ENCODE data around the gene ATIC.
"Not testable (repeated sequence)": the region's sequence is repeated elsewhere in the genome, so short reads cannot be mapped to it uniquely, and the experiment has no call there.

ATIC gene

DNA sequence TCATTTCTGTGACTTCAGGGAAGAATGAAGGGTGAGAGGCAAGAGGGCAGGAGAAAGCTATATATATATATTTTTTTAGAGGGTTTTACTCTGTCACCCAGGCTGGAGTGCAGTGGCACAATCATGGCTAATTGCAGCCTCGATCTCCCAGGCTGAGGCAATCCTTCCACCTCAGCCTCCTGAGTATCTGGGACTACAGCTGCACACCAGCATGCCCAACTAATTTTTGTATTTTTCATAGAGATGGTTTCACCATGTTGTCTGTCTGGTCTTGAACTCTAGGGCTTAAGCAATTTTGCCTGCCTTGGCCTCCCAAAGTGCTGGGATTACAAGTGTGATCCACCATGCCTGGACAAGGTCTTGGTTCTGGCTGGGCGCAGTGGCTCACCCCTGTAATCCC is 3.4 kb downstream of the ATIC start:
- no peak for DNase-seq (ENCODE audit: low read depth)

DNA sequence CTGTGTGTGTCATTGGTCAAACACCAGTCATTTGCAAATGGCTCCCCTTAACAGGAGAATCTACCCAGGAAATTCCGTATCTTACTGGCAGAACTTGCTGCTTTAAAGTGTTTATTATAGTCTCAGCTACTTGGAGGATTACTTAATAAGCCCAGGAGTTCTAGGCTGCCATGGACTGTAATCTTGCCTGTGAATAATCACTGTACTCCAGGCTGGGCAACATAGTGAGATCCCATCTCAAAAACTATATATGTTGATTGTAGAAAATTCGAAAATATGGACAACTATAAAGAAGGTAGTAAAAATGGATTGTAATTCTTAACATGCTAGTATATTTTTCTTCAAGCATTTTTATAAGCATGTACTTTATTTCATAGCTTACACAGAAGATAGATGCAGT is 4.5 kb downstream of the ATIC start:
- DNase-seq (ENCODE audit: low read depth): no peak

DNA sequence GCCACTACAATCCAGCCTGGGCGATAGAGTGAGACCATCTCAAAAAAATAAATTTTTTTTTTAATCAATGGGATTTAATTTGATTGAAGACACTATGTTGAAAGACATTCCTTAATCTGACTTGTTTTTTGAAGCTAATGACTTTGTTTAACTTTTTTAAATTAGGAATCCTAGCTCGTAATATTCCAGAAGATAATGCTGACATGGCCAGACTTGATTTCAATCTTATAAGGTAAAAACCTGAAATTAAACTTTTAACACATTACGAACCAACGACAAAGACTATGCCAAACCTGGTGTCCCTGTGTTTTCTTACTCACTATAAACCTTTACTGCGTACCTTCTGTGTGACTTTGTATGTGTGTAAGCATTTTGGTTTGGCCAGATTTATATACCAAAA is 7.6 kb downstream of the ATIC start:
- DNase-seq (ENCODE audit: low read depth): no peak

DNA sequence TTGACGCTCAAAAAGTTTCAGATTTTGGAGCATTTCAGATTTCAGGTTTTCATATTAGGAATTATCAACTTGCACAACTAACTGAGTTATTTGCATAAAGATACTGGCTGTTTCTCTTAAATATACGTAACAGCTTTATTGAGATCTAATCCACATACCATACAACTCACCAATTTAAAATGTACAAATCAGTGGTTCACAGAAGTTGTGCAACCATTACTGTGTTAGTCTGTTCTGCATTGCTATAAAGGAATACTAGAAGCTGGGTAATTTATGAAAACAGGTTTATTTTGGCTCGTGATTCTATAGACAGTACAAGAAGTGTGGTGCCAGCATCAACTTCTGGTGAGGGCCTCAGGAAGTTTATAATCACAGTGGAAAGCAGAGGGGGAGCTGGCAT is 8.2 kb downstream of the ATIC start:
- DNase-seq (ENCODE audit: low read depth): no peak

DNA sequence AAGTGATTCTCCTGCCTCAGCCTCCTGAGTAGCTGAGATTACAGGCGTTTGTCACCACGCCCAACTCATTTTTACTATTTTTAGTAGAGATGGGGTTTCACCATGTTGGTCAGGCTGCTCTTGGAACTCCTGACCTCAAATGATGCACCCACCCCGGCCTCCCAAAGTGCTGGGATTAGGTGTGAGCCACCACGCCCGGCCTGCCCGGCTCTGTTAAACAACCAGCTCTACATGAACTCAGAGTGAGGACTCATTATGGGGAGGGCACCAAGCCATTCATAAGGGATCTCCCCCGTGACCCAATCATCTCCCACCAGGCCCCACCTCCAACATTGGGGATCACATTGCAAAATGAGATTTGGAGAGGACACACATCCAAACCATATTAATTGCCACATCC is 8.8 kb downstream of the ATIC start:
- DNase-seq (ENCODE audit: low read depth): no peak

DNA sequence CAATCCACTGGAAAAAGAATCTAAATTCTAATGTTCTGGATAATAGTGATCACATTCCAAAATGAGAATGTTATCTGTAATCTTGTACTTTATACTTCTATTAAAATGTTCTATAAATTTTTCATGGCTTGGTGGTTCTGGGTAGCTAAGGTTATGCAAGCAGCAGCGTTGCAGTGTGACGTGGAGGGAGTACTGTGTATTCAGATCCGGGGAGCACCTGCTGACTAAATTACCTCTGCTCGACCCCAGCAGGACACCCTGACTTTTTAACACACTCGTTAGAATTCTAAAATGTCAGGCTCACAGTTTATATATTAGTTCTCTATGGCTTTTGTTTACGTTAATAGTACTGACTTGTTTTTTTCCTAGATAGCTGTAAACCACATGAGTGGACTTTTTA is 13.0 kb downstream of the ATIC start:
- no peak for DNase-seq (ENCODE audit: low read depth)

DNA sequence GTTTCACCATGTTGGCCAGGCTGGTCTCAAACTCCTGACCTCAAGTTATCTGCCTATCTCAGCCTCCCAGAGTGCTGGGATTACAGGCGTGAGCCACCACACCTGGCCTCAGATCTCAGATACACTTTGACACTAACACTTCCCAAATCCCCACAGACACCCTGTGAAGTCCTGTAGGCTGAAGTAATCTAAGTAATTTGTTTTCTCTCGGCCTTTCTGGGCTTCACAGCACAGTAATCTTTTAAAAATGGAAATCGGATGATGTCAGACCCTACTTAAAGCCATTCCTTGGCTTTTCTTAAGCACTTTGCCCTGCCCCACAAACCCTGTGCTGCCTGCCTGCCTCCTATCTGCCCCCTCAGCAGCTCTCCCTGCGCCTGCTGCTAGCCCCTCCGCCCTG is 16.2 kb downstream of the ATIC start:
- no peak for DNase-seq (ENCODE audit: low read depth)

DNA sequence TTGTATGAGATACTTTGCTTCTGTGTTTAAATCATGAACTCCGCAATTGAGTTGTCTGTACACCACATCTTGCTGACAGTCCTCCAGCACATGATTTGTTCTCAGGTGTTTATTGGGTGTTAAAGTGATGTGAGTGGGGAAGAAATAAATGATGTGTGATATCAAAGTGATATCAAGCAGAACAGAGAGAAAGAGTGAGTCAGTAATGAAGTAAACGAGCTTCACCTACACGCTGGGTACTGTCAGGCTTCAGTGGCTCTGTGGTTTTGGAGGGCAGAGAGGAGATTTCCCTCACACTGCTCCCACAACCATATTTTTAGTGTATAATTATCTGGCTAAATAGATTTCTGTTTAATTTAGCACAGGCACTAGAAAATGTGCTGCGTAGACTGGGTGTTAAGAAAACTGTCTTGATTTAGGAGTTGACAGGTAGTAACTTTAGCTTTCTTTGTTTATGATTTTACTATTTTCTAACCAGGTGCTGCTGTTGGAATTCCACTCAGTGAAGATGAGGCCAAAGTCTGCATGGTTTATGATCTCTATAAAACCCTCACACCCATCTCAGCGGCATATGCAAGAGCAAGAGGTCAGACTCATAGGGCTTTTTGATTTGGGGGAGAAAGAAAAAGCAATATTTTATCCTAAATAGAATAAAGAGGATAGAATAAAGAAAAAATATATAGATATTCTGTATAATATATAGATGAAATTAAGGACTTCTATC is 21.2 kb downstream of the ATIC start:
- no peak for DNase-seq (ENCODE audit: low read depth)

DNA sequence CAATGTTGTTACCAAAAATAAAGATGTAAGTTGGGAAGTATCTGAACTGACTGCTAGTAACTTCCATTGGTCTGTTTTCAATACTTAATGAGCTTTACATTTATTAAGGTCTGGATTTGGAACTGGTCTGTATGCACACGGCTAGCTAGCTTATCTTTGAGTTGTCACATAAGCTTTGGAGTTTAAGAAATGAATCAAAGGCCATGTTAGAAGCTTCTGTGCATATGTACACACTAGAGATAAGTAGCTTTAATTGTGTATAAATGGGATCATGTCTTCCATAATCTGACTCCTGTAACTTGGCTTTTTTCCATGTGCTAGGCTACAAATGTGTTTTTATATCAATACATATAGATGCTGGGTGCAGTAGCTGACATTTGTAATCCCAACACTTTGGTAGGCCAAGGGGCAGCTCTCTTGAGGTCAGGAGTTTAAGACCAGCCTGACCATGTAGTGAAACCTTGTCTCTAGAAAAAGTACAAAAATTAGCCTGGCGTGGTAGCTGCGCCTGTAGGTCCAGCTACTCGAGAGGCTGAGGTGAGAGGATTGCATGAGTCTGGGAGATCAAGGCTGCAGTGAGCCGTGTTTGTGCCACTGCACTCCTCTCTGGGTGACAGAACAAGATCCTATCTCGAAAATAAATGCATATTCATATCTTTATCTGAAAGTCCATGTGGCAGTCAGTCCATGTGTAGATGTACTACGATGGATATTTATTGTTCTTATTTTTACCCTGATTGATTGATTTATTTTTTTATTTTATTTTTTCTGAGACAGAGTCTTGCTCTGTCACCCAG is 27.2 kb downstream of the ATIC start:
- no peak for DNase-seq (ENCODE audit: low read depth)

DNA sequence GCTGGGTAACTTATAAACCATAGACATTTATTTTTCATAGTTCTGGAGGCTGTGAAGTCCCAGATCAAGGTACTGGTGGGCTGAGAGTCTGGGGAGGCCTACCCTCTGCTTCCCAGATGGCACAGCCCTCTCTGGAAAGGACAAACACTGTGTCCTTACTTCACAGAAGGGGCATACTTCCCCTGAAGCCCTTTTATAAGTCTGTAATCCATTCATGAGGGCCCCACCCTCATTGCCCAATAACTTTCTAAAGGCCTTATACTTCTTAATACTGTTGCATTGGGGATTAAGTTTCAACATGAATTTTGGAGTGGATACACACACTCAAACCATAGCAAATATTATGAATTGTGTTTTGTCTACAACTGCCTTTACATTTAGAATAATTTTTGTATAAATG is 36.0 kb downstream of the ATIC start:
- no peak for DNase-seq (ENCODE audit: low read depth)

DNA sequence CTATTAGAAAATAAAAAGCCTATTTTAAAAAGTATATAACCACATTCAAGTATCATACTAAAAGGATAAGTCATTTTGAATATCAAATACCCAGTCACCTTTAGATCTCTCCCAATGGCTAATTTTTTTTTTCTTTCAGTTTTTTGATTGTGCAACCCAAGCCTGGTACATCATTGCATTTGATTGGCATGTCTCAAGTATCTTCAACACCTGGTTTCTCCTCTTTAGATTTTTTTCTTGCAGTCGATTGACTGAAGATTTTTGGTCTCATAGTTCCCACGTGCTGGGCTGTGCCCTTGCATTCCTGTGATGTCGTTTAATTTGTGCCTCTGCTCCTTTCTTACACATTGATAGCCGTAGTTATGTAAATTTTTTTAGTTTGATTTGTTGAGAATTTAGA is 40.7 kb downstream of the ATIC start:
- no peak for DNase-seq (ENCODE audit: low read depth)

DNA sequence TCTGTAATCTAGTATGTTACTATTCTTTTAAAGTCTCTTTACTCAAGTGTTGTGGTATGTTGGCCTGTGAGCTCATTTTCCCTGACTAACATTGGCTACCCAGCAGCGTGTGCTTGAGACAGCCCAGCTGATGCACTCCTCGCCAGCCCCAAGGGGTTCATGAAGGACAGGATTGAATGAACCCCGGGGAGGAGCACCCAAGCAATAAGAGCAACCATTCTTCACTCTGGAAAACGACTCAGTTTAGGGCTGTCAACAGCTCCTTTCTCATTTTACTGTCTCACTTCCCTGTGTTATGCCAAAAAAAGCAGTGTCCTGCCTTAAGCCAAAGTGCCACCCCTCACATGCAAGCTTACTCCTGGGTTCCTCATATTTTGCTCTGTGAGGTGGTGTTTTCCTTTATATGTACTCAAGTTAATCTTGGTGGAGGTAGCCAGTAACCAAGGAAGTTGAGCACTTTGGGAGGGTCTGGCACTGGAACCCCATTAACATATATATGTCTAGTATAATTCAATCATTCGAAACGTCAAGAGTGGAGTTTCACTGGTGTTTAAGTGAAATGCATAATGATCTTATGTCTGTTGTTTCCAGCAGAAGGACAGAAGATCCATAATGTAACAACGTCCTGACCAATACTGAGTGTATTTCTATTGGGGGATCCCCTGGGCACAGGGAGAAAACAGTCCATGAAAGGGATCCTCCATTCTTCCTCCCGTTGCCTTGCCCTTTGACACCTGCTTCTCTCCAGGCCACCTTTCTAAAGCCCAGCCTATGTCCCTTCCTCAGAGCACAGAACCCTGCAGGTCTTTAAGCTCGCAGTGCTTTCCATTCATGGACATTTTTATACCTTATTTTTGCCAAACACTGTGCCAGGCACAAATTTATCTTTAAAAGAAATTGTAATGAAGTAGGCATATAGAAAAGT is 43.2 kb downstream of the ATIC start:
- no peak for DNase-seq (ENCODE audit: low read depth)

DNA sequence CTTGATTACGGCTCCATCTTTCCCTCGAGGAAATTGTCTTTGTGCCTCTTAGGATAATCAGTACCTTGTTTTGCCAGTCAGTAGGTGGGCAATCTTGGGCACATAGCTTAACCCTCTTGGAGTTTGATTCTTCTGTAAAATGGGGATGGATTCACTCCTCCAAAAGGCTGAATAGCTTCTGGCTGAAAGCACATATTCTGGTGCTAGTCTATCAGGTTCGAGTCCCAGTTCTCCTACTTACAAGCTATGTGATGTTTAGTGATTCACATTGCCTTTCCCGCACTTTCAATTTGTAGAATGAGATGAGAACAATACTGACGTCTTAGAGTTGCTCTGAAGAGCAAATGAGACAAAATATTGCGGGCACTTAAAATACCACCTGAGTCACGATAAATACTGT is 43.9 kb downstream of the ATIC start:
- no peak for DNase-seq (ENCODE audit: low read depth)

DNA sequence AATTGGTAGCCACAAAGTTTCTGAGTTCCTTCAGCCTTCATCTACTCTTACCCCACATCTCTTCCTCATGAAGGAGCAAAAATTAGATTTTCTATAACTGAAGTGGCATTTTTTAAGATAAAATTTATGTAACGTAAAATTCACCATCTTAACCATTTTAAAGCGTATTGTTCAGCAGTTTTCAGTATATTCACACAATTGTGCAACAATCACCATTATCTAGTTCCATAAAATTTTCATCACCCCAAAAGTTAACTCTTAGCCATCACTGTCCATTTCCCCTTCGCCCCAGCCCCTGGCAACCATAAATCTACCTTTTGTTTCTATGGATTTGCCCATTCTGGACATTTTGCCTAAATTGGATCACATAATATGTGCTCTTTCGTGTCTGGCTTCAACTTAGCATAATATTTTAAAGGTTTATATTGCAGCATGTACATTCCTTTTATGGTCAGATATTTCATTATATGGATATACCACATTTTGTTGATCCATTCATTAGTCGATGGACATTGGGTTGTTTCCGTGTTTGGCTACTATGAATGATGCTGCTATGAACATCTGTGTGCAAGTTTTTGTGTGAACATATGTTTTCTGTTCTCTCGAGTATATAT is 44.6 kb downstream of the ATIC start:
- DNase-seq (ENCODE audit: low read depth): no peak

DNA sequence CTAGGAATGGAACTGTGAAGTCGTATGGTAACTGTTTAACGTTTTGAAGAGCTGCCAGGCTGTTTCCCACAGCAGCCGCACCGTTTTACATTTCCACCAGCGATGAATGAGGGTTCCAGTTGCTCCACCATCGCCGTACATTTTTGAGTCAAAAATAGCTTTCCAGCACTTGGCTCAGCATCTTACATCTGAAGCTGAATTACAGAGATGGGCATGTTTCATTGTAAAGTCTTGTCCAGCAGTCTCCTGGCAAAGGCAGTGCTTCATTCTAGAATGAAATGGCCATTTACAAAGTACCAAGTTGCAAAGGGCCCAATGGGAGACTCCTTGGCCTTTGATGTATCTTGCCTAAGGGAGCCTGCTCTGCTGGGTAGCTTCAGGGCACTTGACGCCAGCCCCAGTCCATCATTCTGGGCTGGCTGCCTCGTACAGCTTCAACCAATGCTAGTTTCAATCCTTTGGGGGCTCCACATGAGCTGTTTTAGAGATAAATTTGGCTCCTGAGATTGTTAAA is 45.1 kb downstream of the ATIC start:
- DNase-seq (ENCODE audit: low read depth): no peak

DNA sequence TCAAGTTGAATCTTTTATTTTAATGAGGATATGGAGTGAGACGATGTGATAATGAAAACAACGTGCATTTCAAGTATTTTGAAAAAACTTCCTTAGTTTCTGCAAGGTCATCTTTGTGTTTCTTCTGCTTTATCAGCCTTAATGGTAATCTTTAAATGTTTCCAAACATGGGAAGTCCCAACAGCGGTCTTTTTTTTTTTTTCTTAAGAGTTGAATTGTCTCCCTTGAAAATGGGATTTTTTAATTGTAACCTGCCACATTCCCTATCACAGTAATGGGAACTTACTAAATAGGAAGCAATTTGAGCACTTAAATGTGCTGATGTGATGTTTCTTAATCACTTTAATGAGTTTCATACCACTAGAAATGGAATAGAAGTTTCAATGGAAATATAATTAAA is 45.8 kb downstream of the ATIC start:
- DNase-seq (ENCODE audit: low read depth): no peak

DNA sequence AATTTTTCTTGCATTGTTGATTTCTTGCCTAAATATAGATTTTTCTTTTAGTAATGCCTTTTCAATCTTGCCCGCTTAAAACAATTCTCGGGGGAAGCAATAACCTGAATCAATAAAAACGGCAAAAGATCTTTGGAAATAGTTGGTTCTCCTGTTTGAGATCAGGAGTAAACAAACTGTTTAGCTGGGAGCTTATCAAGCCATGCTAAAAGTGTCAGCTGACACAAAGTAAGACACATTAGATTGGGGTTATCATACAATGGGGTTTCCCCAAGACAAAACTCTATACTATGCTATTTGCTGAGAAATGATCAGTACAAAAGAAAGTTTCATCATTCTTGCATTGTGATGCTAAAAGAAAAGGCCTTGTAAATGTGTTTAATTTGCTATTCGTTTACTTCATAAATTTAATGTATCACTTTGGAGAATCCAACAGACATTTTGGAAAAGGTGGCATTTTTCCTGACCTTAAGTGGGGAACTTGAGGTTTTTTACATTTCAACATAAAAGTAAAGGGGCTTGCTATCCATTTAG is 46.5 kb downstream of the ATIC start:
- no peak for DNase-seq (ENCODE audit: low read depth)

DNA sequence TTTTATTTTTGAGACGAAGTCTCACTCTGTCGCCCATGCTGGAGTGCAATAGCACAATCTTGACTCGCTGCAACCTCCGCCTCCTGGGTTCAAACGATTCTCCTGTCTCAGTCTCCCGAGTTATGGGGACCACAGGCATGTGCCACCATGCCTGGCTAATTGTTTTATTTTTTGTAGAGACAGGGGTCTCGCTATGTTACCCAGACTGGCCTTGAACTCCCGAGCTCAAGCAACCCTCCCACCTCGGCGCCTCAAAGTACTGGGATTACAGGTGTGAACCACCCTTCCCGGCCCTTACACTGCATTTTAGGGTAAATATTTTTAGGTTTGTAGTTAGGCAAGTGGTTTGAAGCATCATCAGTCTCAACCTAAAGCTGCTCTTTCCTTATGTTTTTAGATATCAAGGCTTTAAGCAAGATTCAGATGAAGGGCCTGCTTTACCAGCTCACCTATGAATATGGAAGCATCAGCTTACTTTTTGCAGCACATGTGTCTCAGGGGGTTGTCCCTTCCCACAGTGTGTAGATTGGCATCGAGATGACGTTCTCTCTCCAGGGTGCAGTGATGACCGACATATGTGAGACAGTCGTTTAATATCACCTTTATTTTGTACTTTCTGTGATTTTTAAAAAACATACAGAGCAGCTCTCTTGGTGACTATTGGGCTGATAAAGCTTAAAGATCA is 47.2 kb downstream of the ATIC start:
- no peak for DNase-seq (ENCODE audit: low read depth)

DNA sequence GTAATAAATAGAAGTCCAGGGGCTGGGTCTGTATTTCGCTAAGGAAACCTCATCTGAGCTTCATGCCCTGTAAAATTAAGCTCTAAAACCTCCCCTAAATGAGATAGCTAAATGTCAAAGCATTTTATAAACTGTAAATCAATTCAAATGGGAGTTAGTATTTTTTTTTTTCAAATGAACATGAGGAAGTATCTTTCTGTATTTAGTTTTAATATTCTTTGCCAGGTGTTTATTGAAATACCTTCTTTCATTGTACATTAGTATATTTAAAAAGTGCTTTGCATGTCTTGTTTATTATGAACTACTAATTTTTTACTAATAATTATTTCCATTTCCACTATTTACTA is 47.7 kb downstream of the ATIC start:
- no peak for DNase-seq (ENCODE audit: low read depth)

DNA sequence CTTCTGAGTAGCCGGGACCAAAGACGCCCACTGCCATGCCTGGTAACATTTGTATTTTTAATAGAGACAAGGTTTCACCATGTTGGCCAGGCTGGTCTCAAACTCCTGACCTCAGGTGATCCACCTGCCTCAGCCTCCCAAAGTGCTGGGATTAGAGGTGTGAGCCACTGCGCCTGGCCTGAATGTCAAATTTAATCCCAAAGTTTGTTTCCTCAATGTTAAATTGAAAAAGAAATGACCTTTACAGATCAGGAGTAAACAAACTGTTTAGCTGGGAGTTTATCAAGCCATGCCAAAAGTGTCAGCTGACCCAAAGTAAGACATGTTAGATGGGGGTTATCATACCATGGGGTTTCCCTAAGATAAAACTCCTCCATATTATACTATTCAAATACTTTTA is 48.2 kb downstream of the ATIC start:
- DNase-seq (ENCODE audit: low read depth): not testable (repeated sequence)

DNA sequence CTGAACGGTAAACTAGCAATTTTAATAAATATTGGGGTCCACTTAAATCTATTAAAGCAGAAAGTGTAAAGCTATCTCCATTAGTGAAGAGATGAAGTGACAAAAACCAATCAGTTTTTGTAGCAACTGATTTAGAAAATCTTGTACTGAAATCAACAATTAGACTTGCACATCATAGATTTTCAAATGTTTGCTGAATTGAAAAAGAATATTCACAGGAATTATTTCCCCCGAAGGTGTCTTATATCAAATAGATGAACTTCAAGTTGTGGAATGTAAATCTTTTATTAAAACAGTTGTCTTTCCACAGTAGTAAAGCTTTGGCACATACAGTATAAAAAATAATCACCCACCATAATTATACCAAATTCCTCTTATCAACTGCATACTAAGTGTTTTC is 48.7 kb downstream of the ATIC start:
- no peak for DNase-seq (ENCODE audit: low read depth)

Measured in stimulated activated CD8-positive, alpha-beta memory T cell treated with anti-CD3 and anti-CD28 coated beads, Interleukin-15, amount 100 ng/mL, for 24 hours (primary cell).